Measurements from ENCODE around the gene UPF3A. TPM values are rescaled to one million over a fixed set of nuclear protein-coding genes. Genes with fewer than 3 reads are reported as not detected.
A peak's percentile ranks its signal among the peaks of the same experiment; 100 is the strongest.

The UPF3A gene
- total RNA-seq = 79.8 TPM

DNA sequence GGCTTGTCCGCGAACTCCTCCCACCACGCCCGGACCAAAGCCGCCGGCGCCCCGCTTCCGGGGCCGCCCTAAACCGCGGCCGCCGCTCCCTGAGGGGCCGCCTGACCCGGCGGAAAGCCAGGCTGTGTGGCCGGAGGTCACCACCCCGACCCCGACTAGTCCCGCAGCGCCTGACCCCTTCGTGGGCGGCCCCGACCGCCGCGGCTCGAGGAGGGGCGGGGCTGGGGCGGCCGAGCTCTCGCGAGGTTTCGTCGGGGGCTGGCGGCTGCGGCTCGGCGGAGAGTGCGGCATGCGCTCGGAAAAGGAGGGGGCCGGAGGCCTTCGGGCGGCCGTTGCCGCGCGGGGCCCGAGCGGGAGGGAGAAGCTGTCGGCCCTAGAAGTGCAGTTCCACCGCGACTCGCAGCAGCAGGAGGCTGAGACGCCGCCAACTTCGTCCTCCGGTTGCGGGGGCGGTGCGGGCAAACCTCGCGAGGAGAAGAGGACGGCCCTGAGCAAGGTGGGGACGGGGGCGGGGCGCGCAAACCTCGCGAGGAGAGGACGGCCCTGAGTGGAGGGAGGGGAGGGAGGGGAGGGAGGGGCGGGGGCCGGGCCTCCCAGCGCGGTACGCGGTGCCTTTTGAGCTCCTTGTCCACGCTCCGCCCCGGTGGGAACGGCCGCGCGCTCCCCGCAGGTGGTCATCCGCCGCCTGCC is at the start of gene UPF3A:
Gene UPF3A (plus strand): TSS at position 251 of the 690 bp plus-strand sequence. CDS start 39 bp downstream, at position 290.
- Histone ChIP-seq H3K4me3 (peak within 1 kb of the TSS; percentile 71 to 82), H3K9me3 (no peaks in the 10 kb centered on the region), H3K27ac (peak within 1 kb of the TSS; percentile 96 to 97), H3K27me3 (no peaks in the 10 kb centered on the region), H3K36me3 (peaks cover 0 to 3% of the 10 kb centered on the region in 2 donors), H3K4me1 (peaks cover 0 to 16% of the 10 kb centered on the region in 2 donors)
- peak; percentile 55 to 93 for DNase-seq (ENCODE audit: low spot score in 2 of 2)
- intact Hi-C loops (cut with DNase I) = loop anchor here (1.0 kb wide), 1 partner anchor 33 kb away; the partner anchor contains the start of gene CHAMP1
- TF ChIP-seq, protein P1, sequence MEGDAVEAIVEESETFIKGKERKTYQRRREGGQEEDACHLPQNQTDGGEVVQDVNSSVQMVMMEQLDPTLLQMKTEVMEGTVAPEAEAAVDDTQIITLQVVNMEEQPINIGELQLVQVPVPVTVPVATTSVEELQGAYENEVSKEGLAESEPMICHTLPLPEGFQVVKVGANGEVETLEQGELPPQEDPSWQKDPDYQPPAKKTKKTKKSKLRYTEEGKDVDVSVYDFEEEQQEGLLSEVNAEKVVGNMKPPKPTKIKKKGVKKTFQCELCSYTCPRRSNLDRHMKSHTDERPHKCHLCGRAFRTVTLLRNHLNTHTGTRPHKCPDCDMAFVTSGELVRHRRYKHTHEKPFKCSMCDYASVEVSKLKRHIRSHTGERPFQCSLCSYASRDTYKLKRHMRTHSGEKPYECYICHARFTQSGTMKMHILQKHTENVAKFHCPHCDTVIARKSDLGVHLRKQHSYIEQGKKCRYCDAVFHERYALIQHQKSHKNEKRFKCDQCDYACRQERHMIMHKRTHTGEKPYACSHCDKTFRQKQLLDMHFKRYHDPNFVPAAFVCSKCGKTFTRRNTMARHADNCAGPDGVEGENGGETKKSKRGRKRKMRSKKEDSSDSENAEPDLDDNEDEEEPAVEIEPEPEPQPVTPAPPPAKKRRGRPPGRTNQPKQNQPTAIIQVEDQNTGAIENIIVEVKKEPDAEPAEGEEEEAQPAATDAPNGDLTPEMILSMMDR (IDR thresholded peaks at IDR 0.05) = no peak

DNA sequence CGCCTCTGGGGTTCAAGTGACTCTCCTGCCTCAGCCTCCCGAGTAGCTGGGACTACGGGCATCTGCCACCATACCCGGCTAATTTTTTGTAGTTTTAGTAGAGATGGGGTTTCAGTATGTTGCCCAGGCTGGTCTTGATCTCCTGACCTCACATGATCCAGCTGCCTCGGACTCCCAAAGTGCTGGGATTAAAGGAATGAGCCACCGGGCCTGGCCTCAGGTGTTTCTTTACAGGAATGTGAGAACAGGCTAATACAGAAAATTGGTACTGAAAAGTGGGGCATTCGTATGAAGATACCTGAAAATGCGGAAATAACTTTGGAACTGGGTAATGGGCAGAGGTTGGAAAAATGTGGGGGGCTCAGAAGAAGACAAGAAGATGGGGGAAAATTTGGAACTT is 49.5 kb upstream of the UPF3A start:
- Histone ChIP-seq H3K27ac (no peak overlapping the region), H3K27me3 (no peaks in the 10 kb centered on the region), H3K4me3 (no peak overlapping the region), H3K9me3 (no peaks in the 10 kb centered on the region), H3K36me3 (peaks cover 2% of the 10 kb centered on the region in 2 donors), H3K4me1 (peaks cover 6% of the 10 kb centered on the region in 2 donors)
- intact Hi-C loops (cut with DNase I) = no loop called here
- DNase-seq (ENCODE audit: low spot score in 2 of 2) = no peak
- TF ChIP-seq, protein P1 (IDR thresholded peaks at IDR 0.05) = no peak

DNA sequence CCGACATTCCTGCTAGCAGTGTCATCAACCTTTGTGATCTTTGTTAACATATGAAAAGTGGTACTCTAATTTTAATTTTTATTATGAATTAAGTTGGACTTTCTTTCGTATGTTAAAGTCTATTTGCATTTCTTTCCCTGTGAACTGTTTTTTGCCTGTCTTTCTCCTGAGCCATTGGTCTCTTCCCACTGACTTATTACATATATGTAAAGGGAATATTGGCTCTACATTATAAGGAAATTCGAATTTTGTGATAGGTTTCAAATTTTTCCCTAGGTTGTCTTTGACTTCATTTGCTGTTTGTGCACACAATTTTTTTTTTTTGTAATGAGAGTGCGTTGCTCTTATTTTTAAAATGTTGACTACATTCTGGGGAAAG is 47.1 kb upstream of the UPF3A start:
- TF ChIP-seq, protein P1 (IDR thresholded peaks at IDR 0.05) = no peak
- intact Hi-C loops (cut with DNase I) = no loop called here
- Histone ChIP-seq H3K9me3 (no peaks in the 10 kb centered on the region), H3K27me3 (no peaks in the 10 kb centered on the region), H3K27ac (peak overlapping the region; percentile 73 to 78), H3K4me3 (peak overlapping the region; percentile 83 to 91), H3K36me3 (peaks cover 19 to 24% of the 10 kb centered on the region in 2 donors), H3K4me1 (peaks cover 6% of the 10 kb centered on the region in 2 donors)
- DNase-seq (ENCODE audit: low spot score in 2 of 2) = no peak

- TF ChIP-seq, protein P1 (IDR thresholded peaks at IDR 0.05) = no peak
- peak; percentile 66 to 96 for DNase-seq (ENCODE audit: low spot score in 2 of 2)
- Histone ChIP-seq H3K27me3 (no peaks in the 10 kb centered on the region), H3K4me1 (peaks cover 6% of the 10 kb centered on the region in 2 donors), H3K9me3 (no peaks in the 10 kb centered on the region), H3K27ac (peak within 1 kb of the TSS; percentile 73 to 78), H3K36me3 (peaks cover 22 to 29% of the 10 kb centered on the region in 2 donors), H3K4me3 (peak within 1 kb of the TSS; percentile 83 to 91)
- intact Hi-C loops (cut with DNase I) = no loop called here
These were observed 46.6 kb upstream of the UPF3A start, which contains the start of gene CDC16 for GRCh38 chr13:114234645-114235421. CDC16 (plus strand) TSS chr13:114234897; CDS start chr13:114235085, 188 bp downstream.

- Histone ChIP-seq H3K36me3 (peaks cover 31 to 38% of the 10 kb centered on the region in 2 donors), H3K27ac (peak overlapping the region; percentile 28 to 78), H3K4me3 (peak overlapping the region; percentile 83 to 91), H3K4me1 (peaks cover 6% of the 10 kb centered on the region in 2 donors), H3K9me3 (no peaks in the 10 kb centered on the region), H3K27me3 (no peaks in the 10 kb centered on the region)
- intact Hi-C loops (cut with DNase I) = no loop called here
- TF ChIP-seq, protein P1 (IDR thresholded peaks at IDR 0.05) = no peak
- DNase-seq (ENCODE audit: low spot score in 2 of 2) = no peak
These were observed 45.7 kb upstream of the UPF3A start for GRCh38 chr13:114235697-114236096.

Data from ascending aorta (tissue), 2 donors.